ENCODE measurements around the gene INTS14. TPM values are rescaled to one million over a fixed set of nuclear protein-coding genes. Genes with fewer than 3 reads are reported as not detected.
"Not testable (repeated sequence)": the region's sequence is repeated elsewhere in the genome, so short reads cannot be mapped to it uniquely, and the experiment has no call there.

INTS14 gene
- total RNA-seq, 1 donor from 2014 or later = 28.8 TPM

DNA sequence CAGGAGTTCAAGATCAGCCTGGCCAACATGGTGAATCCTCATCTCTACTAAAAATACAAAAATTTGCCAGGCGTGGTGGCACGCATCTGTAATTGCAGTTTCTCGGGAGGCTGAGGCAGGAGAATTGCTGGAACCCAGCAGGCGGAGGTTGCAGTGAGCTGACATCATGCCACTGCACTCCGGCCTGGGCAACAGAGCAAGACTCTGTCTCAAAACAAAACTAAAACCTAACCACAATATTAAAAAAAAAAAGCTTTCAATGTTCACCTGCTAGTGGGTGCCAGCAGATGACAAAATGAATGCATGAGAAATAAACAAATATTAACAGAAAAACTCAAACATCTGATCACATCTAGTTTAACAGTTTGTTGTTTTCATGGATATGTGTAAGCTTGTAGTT, 19.8 kb upstream of the INTS14 start:
- no peak for ATAC-seq

DNA sequence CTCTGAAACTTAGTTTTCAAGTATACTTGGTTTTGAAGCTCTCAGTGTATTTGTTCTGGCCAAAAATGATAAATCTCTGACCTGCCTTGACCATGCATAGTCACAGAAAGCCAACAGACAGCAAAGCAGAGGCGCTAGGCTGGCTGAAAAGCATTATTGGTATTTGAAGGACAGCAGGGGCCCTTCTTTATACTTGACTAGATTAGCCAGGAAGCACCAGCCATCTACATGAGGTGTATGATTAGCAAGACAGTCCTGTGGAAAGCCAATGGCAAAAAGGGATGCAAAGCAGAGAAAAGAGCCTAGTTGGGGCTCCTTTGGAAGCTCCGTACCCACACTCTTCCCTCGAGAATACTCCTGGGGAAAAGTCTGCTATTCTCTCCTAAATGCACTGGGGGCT, 18.6 kb upstream of the INTS14 start:
- no peak for ATAC-seq

DNA sequence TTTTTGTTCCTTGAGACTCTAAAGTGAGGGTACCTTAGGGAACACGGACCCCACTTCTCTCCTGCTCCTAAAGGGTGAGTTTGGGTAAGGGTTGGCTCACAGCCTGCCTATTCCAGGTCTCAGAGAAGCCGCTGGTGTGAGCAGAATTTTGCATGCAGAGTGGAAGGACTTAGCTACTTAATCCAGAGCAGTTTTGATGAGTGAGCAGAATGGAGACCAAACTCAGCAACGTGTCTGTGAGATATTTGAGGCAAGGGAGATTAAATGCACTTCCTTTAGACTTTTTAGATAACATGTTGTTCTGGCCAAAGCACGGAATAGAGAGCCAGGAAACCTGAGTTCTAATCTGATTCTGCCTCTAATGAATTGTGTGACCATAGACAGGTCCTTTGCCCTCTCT, 15.9 kb upstream of the INTS14 start:
- no peak for ATAC-seq

DNA sequence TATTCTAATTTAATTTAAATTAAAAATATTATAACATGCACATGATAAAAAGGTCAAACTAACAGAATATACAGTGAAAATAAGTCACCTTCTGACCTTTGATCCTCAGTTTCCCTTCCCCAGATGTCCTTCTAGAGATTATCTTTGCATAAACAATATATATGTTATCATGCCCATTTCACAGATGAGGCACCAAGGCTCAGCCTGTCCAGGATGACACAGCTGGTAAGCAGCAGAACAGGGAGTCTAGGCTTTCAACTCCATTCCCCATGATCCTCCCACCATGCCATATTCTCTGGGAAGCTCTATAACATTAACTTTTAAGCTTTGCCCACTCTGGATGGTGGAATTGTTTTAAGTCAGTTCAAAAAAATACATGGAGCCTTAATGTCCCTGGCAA, 12.2 kb upstream of the INTS14 start:
- no peak for ATAC-seq

DNA sequence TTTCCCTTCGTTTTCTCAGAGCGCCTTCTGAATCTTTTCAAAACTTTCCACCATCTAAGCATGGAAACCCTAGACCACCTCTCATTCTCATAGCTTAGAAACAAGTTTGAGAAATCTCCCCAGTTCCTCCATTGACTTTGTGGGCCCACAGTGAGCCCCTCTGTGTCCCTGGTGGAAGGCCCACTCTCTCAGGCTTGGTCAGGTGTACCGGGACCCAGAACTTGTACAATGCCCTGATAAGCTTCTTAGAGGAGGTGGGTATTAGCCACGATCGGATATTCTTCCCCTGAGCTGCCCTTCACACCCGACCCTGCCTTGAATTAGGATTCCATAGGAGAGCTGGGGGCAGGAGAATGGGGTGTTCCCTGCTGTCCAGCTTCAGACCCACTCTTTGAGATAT, 10.7 kb upstream of the INTS14 start, which contains the start of gene SLC24A1:
Gene SLC24A1 (plus strand): TSS at position 301 of the 400 bp plus-strand sequence. CDS start 2,143 bp downstream, outside the sequence.
- no peak for ATAC-seq

DNA sequence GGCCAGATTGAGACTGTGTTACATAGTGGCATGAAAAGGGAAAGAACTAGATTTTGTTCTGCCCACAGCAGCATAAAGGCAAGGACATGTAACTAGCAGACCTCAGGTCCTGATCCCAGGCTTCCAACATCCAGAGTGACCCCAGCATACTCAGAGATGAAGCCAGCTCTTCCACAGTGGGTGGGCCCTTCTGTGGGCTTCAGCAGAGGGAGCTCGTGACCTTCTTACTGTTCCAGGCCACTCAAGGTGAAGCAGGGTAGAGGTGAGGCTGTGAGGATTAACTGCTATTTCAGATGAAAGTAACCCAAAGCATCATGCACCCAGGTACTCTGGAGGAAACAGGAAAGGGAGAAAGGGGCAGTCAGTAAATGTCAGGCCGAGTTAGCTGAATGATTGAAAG, 9.9 kb upstream of the INTS14 start:
- no peak for ATAC-seq

DNA sequence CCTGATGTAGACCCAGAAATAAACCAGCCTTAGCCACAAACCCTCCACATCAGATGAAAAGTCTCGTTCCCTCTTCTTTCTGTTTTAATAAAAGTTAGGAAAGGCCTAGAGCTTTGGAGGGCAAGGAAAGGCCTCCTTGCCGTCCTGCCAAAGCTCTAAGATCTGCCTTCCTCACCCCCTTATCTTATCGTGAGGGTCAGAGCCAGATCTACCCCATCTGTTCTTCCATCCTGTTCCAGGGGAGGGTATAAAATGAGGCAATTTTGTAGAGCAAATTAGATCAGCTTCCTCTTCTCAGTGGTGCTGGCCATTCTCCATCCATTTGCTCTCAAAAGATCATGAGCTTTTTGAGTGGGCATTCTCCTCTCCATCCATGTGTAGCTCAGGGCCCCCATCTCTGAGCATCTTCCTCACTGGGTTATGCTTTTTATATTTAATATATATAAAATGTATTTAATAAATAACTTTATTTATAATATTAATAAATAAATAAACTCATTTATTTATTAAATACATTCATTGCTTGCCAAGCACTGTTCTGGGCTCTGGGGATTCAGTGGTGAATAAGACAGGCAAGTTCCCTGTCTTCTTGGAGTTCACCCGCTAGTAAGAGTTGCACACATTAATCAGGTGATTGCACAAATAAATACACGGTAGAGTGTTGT, 8.8 kb upstream of the INTS14 start:
- ATAC-seq = no peak

DNA sequence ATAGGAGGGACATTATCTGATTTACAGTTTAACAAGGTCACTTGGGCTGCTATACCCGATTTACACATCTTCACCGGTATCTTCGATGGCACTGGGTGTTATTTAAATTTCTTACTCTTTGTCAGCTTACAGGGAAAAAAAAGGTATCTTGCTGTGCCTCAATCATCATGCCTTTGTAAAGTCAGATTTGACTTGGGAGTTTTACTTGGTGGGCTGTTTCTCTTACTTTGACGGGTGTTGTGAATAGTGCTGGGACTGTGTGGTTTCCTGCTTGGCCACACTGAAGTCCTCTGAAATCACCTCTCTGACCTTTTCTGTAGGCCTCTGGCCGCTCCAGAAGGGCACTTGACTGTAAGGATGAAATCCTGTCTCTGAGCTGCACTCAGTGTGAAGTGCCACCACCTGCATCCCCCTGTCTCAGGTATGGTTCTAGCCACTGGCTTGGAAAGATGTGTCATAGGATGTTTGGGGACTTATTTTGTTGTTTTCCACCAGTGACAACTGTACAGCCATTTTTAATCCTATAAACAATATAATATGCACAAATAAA, 7.7 kb upstream of the INTS14 start:
- no peak for ATAC-seq

DNA sequence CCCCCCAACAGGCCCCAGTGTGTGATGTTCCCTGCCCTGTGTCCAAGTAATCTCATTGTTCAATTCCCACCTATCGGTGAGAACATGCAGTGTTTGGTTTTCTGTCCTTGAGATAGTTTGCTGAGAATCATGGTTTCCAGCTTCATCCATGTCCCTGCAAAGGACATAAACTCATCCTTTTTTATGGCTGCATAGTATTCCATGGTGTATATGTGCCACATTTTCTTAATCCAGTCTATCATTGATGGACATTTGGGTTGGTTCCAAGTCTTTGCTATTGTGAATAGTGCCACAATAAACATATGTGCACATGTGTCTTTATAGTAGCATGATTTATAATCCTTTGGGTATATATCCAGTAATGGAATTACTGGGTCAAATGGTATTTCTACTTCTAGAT, 5.0 kb upstream of the INTS14 start:
- not testable (repeated sequence) for ATAC-seq

DNA sequence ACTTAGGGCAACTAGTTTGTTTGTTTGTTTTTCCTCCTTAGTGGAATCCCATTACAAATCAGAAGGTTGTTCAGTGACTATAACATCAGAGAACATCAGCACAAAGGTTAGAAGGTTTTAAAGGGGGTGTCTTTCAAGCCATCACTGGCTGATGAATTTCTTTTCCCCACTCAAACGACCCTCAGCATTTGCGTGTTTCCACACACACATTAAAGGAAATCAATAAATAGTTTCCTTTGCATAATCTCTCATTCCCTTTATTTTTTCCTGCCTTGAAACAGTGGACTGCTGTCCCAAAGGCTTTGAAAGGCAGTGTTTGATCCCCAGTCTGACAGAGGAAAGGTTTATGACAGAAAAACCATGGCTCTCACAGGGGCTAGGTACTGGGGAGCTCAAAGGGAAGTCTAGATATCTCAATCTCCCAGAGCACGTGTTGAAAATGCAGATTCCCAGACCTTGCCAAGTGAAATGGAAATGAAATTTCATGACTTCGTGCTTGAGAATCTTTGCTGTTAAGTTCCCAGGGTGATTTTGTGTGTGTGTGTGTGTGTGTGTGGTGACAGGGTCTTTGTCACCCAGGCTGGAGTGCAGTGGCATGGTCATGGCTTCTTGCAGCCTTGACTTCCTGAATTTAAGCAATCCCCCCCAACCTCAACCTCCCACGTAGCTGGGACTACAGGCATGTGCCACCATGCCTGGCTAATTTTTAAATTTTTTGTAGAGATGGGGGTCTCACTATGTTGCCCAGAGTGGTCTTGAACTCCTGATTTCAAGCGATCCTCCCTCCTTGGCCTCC, 2.2 kb upstream of the INTS14 start:
- ATAC-seq = no peak

DNA sequence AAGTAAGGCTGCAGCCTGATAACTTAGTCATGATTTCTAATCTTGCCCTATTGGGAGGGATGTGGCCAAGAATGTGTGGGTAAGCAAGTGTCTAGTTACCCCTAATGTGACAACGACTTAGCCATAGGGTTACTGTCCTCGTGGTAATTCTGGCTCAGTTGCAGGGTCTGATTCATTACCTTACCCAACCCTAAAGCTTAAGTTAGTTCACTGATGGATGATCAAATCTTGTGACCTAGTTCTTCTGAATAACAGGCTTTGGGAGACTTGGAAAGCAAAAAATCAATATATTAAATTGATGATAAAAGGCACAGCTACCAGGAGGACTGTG, 1.6 kb upstream of the INTS14 start:
- no peak for ATAC-seq

DNA sequence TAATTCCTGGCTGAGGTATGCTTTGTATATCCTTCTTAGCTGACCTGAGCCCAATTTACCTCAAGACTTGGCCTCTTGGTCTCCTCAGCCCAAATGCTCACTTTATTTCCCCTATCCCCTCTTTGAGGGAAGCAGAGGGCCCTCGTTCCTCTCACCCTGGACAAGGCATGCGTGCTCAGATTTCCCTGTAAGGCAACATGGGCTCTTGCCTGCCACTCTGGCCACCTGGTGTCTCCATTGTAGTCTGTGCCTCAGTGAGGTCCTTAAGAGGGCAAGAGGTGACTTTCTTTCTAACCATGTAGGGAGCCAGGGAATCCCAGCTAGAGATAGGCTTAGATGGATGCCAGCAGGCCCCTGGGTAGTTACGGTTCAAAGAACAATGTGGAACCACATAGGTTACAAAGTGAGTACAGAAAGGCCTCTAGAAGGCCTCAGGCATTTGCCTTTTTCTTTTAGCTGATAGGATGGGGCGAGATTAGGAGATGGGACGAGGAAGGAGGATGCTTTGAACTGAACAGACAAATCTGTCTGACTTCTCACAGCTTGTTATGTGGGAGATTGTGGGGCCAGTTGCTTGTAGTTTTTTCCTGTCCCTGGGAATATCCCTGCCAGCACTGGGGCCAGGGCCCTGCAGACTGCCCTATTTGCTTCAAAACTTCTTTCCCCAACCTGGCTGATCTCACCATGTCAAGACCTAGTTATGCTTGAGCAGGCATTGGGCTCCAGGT, 1.1 kb upstream of the INTS14 start:
- no peak for ATAC-seq

DNA sequence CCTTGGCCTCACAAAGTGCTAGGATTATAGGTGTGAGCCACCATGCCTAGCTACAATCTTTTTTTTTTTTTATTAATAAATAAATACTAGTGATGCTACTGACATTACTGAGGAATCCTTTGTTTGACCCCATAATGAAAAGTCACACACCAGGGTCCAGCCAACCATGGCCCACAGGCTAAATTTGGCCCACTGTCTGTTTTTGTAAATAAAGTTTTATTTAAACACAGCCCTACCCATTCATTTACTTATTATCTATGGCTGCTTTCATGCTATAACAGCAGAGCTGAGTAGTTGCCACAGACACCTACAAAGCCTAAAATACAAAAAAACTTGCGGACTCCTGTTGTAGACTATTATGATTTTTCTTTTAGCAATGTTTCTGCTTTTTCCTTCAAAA, 7.4 kb downstream of the INTS14 start:
- no peak for ATAC-seq

DNA sequence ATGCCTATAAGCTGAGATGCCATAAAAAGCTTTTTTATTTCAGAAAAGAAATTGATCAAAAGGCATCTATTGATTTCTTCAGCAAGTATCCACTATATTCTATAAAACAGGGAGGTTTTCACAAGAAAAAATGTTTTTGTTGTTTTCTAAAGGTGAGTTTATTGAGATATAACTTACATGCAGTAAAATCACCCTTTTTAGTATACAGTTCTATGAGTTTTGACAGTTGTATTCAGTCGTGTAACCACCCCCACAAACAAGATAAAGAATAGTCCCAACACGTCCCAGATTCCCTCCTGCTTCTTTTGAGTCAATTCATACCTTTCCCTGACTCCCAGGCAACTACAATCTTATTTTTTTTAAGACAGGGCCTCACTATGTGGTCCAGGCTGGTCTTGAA, 7.8 kb downstream of the INTS14 start:
- no peak for ATAC-seq

DNA sequence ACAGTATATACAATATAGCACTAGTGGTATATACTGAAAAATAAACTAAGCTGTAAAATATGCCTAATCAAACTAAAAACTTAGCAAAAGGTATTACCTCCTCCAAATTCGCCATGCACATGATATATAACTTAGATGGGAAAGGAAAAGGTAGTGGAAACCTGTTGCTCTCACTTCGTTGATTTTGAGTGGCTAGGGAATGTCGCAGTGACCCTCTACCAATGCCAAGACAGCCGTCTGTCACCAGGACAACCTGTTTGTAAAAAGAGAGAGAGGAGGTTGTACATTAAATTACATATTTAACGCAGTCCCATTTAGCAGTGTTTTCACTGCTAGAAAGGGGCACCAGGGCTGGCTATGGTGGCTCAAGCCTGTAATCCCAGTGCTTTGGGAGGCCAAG, 11.3 kb downstream of the INTS14 start:
- no peak for ATAC-seq

DNA sequence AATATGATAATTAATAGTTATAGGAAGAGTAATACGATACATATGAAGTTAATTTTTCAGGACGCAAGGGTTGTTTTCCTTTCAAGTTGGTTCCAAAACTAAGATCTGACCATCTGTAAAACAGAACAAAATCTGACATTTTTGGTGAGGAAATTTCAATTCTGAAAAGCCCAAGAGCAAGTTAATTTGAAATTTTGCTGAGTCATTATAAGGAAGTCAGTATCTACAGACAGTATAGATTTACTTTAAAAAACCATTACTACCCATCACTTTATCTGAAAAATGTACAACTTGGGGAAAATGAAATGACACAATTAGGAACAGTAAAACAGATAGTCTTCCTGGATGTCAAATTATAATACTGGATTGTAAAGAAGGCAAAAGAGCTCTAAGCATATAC, 12.5 kb downstream of the INTS14 start:
- no peak for ATAC-seq

DNA sequence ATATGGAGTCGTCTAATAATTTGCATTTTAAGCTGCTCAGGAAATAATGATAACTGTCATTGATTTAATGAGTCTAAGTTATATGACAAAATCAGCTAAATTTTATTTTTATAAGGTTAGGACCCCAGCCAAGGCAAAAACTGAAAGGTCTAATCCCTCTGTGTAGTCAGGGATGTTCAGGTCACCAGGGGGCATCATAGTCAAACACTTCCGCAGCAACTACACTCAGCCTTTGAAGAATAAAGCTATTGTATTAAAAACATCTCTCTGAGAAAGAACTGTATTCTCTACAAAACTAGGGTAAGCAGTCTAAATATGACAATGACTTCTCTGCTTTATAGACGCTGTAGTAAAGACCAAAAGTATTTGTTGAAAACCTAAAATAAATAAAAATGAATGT, 15.0 kb downstream of the INTS14 start:
- no peak for ATAC-seq

DNA sequence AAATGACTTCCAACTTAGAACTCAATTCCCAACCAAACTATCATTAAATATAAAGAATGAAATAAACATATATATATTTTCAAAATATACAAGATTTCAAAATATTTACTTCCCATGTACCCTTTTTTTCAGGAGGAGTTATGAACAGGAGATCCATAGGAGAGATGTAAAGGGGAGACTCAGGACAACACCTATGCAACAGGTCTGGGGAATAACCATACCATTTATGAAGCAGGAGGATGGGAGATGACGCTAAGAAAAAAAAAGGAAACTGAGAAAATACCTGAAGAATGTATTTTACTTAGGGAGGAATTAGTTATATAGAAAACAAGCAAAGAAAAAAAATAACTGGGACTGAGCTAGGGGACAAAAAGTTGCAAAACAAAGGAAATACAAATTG, 23.8 kb downstream of the INTS14 start:
- no peak for ATAC-seq

DNA sequence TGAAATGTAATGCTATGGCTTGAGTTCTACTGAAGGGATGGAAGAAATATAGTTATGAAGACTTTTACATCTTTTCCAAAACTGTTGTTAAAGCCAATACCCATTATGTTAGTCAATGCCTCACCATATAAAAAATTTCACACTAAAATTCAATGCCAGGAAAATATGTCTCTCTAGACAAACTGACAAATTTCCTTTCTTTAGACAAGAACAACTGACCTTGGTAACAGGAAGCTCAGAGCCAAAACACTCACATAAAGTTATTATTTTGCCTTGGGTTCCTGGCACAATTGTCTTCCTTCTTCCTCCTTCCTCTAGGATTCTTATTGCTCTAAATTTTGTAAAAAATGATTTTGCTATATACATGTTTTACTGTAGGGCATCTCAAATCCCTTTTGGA, 26.7 kb downstream of the INTS14 start:
- no peak for ATAC-seq

DNA sequence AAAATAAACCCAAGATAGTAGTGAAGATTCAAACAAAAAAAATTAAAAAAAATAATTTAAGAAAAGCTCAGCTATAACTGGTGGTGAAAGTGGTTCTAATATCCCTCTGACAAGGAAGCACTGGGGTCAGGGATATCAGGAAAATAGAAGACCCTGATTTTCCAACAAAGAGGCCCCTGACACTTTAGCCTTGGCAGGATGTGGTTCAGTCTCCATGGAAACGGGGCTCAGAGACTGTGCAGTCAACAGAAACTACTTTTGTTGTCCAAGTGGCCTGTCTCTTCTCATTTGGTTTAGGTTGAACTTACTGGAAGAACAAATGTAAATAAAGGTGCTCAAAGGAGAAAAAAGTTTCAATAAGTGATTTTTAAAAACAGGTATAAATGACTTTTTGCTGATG, 27.2 kb downstream of the INTS14 start:
- no peak for ATAC-seq

DNA sequence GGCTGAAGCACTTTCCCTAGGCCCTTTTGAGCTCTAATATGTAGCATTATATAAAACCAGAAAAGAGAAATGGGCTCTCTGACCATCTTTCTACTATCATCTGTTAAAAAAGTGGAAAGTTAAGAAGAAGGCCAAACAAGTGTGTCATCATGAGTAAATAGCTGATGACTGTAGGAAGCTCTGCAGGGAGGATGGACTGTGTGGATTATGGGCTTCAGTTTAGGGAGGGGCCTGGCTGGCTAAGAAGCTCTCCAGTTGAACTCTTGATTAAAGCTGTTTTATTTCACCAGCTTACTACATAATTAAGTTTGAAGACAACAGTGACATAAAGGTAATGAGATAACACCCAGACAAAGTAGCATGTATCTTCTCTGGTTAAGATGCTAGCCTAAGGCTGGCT, 30.6 kb downstream of the INTS14 start:
- peak; percentile 76 for ATAC-seq

DNA sequence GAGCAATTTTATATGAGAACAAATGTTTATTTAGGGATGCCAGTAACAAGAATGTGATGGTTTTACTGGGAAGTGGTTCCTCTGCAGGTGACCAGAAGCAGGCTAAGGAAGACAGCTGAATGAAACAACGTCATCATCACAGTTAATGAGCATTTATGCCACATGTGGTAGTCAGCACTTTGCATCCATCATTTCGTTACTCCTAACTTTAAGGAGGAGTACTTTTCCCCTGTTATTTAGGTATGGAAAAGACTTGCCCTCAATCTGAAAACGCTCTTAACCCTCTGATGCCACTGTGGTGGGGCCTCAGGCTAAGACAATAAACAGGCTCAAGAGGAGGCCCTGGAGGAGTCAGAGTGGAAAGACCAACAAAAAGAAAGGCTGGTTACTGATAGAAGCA, 31.2 kb downstream of the INTS14 start:
- ATAC-seq = no peak

DNA sequence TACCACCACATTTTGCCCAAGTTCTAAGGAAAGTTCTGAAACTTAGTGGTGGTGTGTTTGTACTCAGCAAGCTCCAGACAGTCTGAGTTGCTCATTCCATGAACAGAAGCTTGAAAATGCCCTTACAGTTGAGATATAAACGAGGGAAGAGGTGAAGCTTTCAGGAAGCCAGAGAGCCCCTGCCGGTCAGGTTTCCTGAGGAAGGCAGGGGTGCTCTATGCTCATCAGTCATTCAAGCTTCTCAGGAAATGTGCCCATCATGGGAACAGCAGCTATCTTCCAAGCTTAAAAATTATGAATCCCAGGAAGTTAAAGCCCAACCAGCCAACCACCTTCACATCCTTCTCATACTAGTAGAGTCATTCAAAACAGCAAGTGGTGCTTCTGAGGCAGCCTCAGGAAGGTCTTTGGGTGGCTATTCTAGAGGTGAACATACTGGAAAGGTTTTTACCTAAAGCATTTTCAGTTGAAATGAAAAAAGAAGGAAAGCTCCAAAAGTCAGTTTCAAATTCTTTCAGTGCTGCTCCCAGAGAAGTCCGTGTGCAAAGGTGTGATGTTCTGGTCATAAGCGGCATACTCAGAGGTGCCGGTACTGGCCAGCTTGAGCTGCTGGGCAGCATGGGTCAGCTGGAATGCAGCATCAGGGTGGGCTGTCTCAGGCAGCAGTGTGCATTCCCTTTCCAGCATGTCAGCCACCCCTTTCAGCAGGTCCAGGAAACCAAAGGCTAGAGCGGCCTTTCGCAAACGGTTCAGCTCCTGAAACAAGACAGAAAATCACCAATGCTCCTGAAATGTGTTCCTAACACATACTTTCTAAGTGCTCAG, 31.8 kb downstream of the INTS14 start:
- ATAC-seq = no peak

All from esophagus mucosa (tissue), 1 donor.